GM18867 (cell line): ENCODE measurements around the gene MECP2.
A peak's percentile ranks its signal among the peaks of the same experiment; 100 is the strongest.

Experiments
- ATAC-seq: cut with Tn5 transposase; IDR thresholded peaks from one replicate; pipeline ENCODE4 v1.9.1; 2021; ENCODE audit warnings: mild to moderate bottlenecking, moderate library complexity; ENCODE audit not compliant: unreplicated experiment

MECP2 gene

DNA sequence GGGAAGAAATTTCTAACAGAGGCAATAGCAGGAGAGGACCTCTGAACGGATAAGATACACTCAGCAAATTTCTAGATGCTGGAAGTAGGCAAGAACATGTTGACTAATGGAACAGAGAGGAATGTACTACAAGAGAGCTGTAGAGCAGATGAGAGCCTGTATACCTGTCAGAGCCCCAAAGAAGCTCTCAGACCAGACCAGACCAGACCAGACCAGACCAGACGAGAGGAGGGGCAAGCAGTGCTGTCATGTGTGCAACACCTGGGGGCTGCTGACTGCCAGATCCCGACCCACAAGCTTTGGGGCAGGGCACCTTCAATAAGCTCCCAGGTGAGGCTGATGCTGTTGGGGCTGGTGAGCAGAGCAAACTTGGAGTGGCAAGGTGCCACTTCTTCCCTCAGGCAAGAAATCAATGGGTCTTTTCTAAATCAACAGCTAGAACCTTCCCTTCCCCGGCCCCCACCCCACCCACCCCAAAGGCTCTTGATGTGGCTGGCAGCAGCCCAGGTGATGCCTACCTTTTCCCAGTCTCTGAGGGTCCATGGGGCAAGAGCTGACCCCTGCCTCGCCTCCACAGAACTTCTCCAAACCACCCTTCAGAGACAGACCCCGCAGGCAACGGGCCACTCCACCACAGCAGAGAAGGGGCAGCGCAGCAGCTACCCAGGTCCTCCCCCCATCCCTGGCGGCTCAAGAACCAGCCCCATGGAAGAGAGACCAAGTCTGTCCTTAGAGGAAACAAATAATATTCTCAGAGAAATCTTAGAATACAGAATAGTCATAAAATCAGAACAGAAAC lies 32.7 kb downstream of the MECP2 start:
- no peak for ATAC-seq

DNA sequence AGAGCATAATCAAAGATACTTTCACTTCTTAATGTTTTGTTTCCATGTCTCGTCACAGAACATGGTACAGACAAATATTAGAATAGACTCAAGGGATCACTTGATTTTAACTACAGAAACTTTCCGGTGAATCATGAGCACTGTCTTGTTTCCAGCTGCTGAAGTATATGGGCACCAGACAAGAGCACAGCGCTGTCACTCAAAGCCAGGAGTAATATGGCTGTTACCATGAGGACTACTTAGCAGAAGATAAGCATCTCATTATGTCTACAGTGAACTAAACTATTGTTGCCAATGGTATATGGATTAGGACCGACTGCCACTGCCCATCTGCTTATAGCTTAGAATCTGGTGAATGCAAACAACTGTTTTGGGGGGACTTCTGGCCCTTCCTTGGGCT lies 34.3 kb downstream of the MECP2 start:
- no peak for ATAC-seq

DNA sequence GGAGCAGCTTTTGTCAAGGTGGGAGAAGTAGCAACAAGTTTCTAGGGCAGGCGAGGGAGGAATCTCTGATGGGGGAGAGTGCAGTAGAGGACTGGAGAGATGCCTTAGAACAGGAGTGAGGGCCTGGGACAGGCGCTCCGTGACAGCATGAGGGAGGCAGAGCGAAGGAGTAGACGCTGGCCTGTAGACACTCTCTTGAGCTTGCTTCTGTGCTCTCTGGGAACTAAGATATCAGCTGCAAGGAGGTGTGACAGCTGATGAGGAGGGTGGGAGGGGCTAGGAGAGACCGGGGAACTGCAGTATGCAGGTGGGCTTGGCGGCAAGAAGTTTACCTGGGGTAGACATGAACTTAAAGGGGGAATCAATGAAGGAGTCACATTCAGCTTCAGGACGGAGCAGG lies 35.7 kb downstream of the MECP2 start:
- ATAC-seq: no peak

DNA sequence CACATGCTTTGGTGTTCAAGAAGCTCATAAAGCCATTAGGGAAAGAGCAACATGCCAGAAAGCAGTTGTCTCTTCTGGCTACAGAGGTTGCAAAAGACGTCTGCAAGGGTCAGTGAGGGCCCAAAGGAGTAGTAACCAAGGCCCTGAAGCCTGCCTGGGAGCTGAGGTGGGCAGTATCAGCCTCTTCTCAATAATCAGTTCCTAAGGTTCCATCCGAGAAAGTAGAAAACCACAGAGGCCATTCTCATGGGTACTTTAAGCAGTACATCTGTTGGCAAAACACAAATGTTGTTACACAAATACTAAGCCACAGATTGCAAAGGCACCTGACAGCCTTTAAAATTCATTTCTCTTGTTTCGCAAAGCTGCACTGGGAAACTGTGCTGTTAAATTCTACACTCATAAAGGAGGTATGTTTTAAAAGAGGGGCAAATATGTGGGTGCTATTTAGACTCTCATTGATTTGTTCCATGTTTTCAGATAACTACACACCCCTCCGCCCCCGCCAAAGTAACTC lies 37.7 kb downstream of the MECP2 start:
- ATAC-seq: no peak

DNA sequence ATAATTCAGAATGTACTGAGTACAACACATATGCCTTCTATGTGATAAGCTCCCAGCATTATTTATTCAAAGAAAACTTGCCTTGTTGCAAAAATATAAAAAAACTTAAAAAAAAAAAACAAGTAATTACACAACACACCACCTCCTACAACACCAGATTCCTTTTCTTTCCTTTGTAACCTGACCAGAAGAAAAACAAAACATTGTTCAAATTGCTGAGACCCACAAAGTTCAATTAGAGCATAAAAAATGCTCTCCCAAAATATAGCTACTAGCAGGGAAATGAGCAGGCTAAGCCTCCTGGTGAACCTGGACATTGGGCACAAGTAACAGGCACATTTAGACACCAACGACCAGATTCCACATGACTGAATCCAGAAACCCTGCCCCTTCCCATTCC lies 38.3 kb downstream of the MECP2 start:
- no peak for ATAC-seq

DNA sequence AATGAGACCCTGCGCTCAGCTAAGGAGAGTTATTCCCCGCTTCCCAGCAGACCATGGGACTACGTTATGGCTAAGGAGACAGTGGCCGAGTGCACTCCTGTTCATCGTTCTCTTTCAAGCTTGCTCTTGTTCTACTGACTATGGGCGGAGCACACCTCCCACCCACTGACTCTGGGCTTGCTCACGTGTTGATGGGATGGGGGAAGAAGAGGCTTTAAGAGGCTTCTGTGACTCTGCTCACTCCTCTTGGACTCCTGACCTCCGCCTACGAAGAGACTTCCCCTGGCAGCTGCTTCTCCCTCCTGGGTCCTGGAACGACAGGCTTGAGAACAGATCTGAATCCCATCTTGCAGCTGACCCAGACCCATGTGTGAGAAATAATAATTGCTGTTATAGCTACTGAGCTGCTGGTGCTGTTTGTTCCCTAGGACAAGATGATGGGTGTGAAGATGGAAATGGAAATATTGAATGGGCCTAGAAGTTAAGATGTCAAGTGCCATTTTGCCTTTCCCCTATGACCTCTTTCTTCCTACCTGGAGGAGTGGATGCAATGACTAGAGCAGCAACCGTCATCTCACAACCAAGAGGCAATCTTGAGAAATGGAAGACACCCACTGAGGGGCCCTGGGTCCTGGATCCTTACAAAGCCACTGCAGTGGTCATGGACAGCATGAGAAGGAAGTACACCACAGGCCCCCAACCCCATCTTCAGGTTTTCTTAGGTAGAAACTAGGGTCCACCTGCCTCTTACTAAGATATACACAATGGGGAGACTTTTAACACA lies 39.1 kb downstream of the MECP2 start:
- ATAC-seq: no peak

DNA sequence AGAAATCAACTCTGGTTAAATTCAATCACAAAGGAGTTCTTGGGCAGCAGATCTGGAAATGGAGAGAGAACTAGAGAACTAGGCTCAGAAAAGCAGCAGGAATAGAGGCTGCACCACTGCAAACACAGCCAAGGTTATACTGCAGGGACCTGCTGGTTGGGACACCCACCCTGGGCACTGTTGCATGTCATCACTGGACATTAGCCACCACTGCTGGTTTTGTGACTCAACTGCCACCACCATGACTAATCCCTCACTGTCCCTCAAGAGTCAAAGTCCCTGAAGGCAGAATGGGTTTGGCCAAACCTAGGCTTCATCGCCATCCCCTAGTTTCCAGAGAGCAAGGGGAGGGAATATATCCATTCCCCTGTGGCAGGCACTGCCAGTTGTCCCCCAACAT lies 39.7 kb downstream of the MECP2 start:
- ATAC-seq: no peak

DNA sequence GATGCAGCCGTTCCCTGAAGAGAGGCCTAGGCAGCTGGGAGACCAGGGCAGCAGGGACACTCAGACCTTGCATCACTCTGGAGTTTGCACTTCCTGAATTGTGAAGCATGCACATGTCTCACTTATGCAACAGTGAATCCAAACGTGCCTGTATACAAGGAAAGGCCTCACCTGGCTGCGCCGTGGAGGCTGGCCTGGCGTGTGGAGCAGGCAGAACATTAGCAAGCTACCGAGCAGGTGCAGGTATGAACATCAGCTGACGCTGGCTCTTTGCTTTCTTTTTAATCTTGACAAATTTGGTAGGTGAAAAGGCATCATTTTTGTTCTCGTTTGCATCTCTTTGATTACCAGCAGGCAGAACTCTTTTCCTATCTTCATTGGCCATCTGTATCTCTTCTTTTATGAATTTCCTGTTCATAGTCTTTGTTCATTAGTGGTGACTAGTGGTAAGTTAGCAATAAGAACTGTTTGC lies 40.7 kb downstream of the MECP2 start:
- no peak for ATAC-seq

DNA sequence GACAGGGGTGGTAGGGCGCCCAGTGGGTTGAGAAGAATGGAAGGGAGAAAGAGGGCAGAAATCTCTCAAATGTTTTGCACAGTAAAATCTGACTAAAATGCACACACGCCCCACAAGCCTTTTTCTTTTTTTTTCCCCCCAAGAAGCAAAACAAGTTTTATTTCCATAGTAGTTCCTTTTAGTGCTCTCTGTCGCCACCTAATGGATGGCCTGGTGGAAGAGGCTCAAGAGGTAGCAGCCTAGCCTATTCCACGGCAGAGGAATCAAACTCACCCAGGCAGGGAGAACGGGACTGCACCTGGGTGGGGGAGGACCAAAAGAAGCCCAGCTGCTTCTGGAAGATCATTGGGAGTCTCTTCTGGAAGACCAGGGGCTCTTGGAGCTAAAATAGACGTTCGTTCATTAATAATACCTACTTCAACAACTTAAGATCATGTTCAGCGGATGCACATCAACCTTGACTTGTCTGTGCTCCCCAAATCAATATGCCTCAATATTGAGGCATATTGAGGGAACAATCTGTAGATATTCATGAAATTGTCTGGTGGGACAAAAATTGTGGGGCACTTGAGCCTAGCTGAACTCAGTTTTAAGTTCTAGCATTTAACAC lies 46.2 kb downstream of the MECP2 start:
- peak; percentile 59 for ATAC-seq

DNA sequence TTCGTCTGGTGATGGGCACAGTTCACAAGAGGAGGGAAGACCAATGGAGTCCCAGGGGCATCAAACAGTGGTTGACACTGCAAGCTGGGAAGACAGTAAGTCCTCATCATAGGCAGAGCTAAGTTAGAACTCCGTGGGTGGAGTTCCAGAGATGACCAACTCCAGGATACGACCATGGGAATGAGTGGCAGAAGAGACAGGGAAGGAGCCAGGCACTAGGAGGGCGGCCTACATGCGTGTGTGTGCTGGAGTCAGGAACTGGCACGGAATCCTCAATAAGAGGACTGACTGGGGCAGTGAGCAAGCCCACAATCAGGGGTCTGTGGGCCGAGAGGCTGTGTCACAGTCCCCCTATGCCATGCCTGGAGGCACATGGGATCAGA lies 47.4 kb downstream of the MECP2 start:
- no peak for ATAC-seq

DNA sequence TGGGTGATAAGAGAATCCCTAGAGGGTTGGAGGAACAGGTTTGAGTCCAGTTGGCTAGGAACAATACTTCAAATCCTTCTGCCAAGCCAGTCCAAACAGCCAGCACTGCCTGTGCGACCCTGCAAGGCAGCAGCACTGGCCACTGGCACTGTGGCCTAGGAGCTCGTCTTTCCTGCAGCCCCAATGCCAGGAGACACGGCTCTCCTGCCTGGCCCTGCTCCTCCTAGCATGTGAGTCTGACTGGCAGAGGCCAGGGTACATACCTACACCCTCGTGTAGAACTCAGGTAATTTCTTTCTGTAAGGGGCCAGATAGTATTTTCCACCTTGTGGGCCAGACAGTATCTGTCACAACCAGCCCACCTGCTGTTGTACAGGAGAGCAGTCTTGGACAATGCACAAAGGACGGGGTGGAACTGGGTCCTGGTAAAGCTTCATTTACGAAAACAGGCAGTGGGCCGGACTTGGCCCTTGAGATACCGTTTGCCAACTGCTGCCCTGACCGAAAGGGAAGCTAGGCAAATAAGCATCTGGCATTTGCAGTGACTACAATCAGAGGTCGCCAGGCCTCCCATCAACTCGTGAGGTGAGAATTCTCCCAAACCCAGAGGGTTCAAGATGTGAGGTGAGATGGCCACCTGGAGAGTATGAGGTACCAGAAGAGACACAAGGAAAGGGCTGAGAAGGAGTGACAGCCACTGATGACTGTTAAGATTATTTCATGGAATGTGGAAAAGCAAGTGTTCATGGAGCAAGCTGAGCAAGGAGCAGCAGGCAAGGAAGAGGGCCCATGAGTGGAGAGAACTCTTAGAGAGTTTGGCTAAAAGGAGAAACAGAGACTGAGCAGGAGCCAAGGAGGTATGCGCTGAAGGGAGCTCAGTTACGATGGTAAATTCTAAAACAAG lies 48.1 kb downstream of the MECP2 start:
- no peak for ATAC-seq

DNA sequence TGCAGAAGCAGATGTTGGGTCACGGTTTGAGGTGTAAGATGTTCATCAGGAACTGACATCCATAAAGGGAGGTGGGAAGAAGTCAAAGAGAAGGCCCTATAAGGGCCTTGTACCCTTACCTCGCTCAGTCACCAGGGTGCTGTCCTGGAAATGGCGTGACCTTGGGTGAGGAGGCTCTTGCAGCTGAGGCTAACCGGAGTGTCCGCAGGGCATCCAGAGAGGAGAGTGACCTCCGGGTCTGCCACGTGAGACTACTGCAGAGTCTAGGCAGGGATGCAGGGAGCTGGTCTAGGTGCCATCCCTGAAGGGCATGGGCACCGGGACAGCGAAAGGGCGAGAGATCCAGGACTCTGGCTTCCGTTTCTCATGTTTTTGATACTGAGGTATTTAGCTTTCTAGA lies 49.1 kb downstream of the MECP2 start:
- ATAC-seq: no peak

DNA sequence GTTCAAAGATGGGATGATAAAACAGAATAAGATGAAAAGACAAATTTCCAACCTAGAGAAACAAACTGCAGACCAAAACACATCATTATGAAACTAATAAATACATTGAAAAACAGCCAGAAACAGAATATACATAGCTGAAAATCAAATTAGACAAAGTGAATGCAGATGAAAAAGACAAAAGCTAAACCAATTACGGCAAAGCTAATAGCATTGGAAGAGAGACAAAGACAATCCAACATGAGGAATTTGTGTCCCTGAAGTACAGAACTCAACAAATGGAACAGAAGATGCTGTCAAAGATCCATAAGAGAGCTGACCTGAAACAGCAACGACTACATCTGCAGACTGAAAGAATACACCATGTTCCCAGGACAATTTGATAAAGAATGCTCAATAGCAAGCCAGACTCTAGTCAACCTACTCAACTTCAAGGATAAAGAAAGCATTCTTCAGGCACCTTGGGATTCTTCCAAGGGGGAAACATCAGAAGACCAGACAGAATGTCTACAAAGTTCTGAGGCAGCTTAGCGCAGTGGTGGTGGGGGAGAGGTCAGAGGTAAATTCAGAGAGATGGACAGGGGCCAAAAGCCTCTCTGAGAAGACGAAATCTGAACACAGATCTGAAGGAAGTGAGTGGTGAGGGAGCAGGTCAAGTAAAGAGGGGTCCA lies 50.4 kb downstream of the MECP2 start:
- no peak for ATAC-seq

DNA sequence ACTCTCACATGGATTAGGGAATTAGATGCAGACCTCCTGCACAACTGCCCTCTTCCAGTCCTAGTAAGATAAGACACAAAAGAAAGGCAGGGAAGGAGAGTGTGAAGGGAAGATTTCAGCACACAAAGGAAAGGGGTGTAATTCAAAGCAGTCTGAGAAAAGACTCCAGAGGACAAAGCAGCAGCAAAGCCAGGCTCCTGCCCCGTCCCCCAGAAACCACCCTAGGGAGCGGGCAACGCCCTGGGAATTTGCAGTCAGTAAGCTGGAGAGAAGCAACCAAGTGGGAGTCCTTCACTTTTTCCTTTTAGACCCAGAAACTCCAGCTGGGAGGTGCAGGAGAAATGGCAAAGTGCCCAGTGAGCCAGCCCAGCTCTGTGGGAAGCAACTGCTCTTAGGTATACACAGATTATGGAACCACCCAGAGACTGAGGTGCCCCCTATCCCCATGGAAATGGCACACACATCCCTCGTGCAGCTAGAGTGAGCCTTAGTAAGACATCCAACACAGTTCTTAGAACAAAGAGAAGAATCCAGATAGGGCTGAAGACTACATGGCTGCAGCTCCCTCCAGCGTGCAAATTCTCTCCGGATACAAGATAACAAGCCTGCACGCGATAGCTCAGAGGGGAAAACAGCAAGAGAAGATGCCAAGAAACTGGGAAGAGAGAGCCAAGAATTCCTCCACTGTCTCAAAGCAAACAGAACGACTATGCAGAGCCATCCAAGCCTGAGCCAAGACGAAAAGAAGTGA lies 51.3 kb downstream of the MECP2 start:
- no peak for ATAC-seq

DNA sequence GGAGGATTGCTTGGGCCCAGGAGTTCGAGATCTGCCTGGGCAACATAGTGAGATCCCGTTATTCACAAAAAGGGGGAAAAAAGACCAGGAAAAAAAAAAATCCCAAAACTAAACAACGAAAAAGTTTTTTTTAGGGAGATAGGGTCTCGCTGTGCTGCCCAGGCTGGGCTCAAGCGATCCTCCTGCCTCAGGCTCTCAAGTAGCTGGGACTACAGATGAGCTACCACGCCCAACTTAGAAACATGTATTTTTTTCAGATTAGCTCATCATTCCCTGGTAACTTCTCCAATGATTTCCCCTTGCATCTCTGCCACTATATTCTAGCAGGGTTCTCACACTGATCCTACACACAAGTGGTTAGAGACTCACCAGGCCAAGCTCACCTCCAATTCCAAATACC lies 53.4 kb downstream of the MECP2 start:
- no peak for ATAC-seq

DNA sequence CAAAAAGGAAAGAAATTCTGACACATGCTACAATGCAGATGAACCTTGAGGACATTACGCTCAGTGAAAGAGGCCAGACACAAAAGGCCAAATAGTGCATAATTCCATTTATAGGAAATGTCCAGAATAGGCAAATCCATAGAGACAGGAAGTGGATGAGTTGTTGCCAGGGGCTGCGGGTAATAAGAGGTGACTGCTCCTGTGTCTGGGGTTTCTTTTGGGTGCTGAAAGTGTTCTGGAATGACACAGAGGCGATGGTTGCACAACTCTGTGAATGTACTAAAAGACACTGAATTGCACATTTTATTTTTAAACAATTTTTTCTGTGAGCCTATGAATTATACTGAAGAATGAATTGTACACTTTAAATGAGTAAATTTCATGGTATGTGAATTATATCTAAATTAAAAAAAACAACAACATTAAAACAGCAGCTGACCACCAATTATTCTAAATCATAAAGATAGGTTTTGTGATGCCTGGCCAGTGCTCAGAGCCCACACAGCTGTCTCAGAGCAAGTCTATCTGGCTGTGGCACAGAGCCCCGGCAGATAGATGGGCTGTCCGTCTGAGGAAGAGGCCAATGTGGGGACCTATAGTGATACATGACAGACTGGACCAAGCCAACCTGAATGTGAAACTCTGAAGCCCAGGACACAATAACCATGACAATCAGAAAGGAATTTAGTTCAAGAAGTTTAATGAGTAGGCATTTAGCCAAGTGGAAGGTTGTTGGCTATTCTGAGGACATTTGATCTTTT lies 54.3 kb downstream of the MECP2 start:
- ATAC-seq: no peak

DNA sequence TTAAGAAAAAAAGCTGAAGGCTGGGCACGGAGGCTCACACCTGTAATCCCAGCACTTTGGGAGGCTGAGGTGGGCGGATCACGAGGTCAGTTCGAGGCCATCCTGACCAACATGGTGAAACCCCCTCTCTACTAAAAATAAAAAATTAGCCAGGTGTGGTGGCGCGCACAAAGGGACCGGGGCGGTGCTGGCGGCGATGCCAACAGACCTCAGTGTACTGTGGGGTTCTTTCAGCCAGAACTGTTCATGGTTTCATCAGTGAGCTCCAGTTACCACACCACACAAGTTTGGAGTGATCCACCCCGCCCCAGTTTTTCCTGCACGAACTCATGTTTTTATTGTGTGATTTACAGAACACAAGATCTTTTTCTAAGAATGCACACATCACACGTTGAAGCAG lies 56.7 kb downstream of the MECP2 start:
- ATAC-seq: no peak

DNA sequence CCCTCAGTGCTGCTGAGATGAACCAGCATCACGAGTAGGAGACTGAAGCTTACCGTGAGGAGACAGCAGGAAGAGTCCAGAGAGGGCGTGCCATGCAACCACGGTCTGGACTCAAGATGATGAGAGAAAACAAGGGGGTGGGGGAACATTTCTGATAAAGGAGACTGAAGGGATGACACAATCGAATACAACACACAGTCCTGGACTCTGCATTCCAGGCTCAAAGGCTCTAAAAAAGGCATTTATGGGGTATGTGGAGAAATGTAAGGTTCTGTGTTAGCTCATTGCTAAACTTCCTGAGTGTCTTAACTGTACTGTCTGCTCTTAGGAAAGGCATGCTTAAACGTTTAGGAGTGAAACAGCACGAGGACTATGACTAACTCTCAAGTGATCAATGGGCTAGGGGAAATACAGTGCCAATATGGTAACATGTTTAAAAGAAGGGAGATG lies 57.2 kb downstream of the MECP2 start:
- ATAC-seq: no peak

DNA sequence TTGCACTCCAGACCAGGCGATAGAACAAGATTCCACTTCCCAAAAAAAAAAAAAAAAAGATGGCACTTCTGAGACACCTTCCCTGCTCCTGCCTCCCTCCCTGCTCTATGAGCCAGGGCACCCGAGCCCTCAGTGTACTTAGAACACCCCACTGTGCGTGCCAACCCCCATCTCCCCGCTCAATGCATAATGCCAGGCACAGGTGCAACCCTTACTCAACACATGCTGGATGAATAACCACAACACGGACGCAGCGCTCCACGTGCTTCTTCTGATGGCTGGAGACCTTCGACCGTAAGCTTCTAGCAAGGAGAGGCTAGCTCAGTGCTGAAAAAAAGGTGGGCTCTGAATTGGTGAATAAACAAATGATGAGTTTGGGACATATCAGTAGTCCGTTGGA lies 57.9 kb downstream of the MECP2 start:
- no peak for ATAC-seq
